Measurements from ENCODE around the gene RADX.

DNA sequence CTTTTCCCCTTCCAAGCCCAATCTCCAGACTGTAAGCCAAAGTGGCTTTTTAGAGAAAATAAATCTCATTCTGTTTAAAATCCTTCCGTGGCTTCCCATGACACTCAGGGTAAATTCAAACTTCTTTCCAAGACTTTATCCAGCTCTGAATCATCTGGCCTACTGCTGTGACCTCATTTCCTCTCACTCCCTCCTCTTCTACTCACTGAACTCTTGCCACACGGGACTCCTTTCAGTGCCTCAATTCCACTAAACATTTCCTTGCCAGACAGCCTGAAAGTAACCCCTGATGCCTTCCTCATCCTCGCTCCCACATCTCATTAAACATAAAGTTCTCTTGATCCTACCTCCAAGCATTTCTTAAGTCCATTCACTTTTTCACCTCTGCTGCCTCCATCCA, 86.9 kb downstream of the RADX start:
- TF ChIP-seq, protein P1, sequence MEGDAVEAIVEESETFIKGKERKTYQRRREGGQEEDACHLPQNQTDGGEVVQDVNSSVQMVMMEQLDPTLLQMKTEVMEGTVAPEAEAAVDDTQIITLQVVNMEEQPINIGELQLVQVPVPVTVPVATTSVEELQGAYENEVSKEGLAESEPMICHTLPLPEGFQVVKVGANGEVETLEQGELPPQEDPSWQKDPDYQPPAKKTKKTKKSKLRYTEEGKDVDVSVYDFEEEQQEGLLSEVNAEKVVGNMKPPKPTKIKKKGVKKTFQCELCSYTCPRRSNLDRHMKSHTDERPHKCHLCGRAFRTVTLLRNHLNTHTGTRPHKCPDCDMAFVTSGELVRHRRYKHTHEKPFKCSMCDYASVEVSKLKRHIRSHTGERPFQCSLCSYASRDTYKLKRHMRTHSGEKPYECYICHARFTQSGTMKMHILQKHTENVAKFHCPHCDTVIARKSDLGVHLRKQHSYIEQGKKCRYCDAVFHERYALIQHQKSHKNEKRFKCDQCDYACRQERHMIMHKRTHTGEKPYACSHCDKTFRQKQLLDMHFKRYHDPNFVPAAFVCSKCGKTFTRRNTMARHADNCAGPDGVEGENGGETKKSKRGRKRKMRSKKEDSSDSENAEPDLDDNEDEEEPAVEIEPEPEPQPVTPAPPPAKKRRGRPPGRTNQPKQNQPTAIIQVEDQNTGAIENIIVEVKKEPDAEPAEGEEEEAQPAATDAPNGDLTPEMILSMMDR (IDR thresholded peaks at IDR 0.05; ENCODE audit: low read depth, low read length) = no peak
- TF ChIP-seq EZH2phosphoT487 (IDR thresholded peaks at IDR 0.05; ENCODE audit: low read depth) = no peak
